Panc1 (cell line): ENCODE measurements around the gene TAB2. TPM values are rescaled to one million over a fixed set of nuclear protein-coding genes. Genes with fewer than 3 reads are reported as not detected.
"Not testable (repeated sequence)": the region's sequence is repeated elsewhere in the genome, so short reads cannot be mapped to it uniquely, and the experiment has no call there.

Experiments used
- ATAC-seq: fragments of 200-7000 bp; cut with Tn5 transposase; 2 replicates; pipeline ENCODE4 v1.9.1; 2020; ENCODE audit warnings: mild to moderate bottlenecking, moderate library complexity
- BruUV-seq: library from RNA; stranded (reverse); fragments of 400-500 nt; replicated peaks from 2 replicates; lab custom pipeline; 2021; lab: Mats Ljungman, UMichigan
- CTCF ChIA-PET: fragments of 300-600 bp; sonication (Branson Sonifier 250); formaldehyde crosslinking; loops from one replicate; lab custom pipeline; 2022; ENCODE audit warnings: antibody characterized with exemption; lab: Charles Lee
- POLR2A ChIA-PET: fragments of 300-600 bp; sonication (Branson Sonifier 250); formaldehyde crosslinking; loops from one replicate; lab custom pipeline; 2022; ENCODE audit warnings: antibody characterized with exemption; lab: Charles Lee
- DNase-seq: peaks from one replicate; pipeline ENCODE4 v3.0.0-alpha.2; 2010; ENCODE audit warnings: low read depth, low spot score
- H3K27ac ChIP-seq: 2 replicates; pipeline ENCODE4 v1.5.1; 2011; ENCODE audit warnings: mild to moderate bottlenecking, low read length, inconsistent platforms
- H3K27me3 ChIP-seq: fragments of 200-500 bp; sonication (Bioruptor generic); 2 replicates; pipeline ENCODE4 v1.6.0; 2014; ENCODE audit warnings: low read length, inconsistent platforms; ENCODE audit not compliant: control insufficient read depth, insufficient read depth
- H3K36me3 ChIP-seq: fragments of 200-500 bp; sonication (Bioruptor generic); 2 replicates; pipeline ENCODE4 v1.5.1; 2014; ENCODE audit warnings: inconsistent platforms, mild to moderate bottlenecking, low read length, moderate library complexity; ENCODE audit not compliant: control insufficient read depth, insufficient read depth
- H3K4me1 ChIP-seq: 2 replicates; pipeline ENCODE4 v1.5.1; 2011; ENCODE audit warnings: inconsistent platforms, mild to moderate bottlenecking, low read length, moderate library complexity; ENCODE audit not compliant: control insufficient read depth, insufficient read depth
- H3K4me3 ChIP-seq, 2 experiments: 2 replicates each; pipeline ENCODE4 v1.5.1; 2011 to 2012; ENCODE audit warnings: low read depth in 2 of 2, low read length in 2 of 2, mild to moderate bottlenecking in 2 of 2, inconsistent platforms in 1 of 2, moderate library complexity in 1 of 2
- H3K9me3 ChIP-seq: fragments of 200-500 bp; sonication (Bioruptor generic); 2 replicates; pipeline ENCODE4 v1.5.1; 2014; ENCODE audit warnings: low read depth, mild to moderate bottlenecking, inconsistent platforms, low read length, moderate library complexity; ENCODE audit not compliant: control insufficient read depth, insufficient read depth
- CTCF ChIP-seq: fragments of 450-650 bp; IDR thresholded peaks from 2 replicates; pipeline ENCODE4 v1.5.1; 2017; ENCODE audit warnings: mild to moderate bottlenecking
- POLR2AphosphoS5 ChIP-seq: IDR thresholded peaks from 2 replicates; pipeline ENCODE4 v1.6.1; 2012; ENCODE audit warnings: mild to moderate bottlenecking, low read depth, low read length, moderate library complexity
- REST ChIP-seq, 2 experiments: IDR thresholded peaks; 2 replicates each; pipeline ENCODE4 v1.6.1; 2011 to 2012; ENCODE audit warnings: low read depth in 2 of 2, control low read depth in 1 of 2, low read length in 1 of 2, mild to moderate bottlenecking in 1 of 2, moderate library complexity in 1 of 2; ENCODE audit not compliant: insufficient read depth in 1 of 2
- SIN3A ChIP-seq: IDR thresholded peaks from 2 replicates; pipeline ENCODE4 v1.6.1; 2012; ENCODE audit warnings: low read depth, mild to moderate bottlenecking, low read length, moderate library complexity, borderline replicate concordance; ENCODE audit not compliant: insufficient read depth
- TCF7L2 ChIP-seq: IDR thresholded peaks from 2 replicates; pipeline ENCODE4 v1.6.1; 2011; ENCODE audit warnings: mild to moderate bottlenecking, low read depth, low read length, inconsistent platforms
- in situ Hi-C: cut with HindIII; loops from 2 replicates; pipeline ENCODE4 v1.10.0; 2016; ENCODE audit warnings: low sequenced_read_pairs, low pct_unique_long_range_greater_than_20kb
- intact Hi-C: fragments of 100-400 bp; cut with micrococcal nuclease; formaldehyde crosslinking; loops from one replicate; pipeline ENCODE4 v1.10.0; 2022; ENCODE audit not compliant: unreplicated experiment
- total RNA-seq: library from RNA; stranded (reverse); gene quantifications from one replicate; pipeline ENCODE4 v1.2.1, GENCODE V29; 2021; ENCODE audit not compliant: unreplicated experiment

Gene TAB2
- total RNA-seq, 1 experiment from 2014 or later, result 47.2 TPM

- H3K4me1 ChIP-seq, result no peaks in the 10 kb centered on the region
These were observed 124.2 kb downstream of the TAB2 start for GRCh38 chr6:149441740-149442139.

GRCh38 chr6:149443411-149444181 is 126.1 kb downstream of the TAB2 start:
- Histone ChIP-seq H3K36me3 (no peaks in the 10 kb centered on the region), H3K27ac (no peak overlapping the region), H3K27me3 (no peaks in the 10 kb centered on the region), H3K4me1 (no peaks in the 10 kb centered on the region), H3K4me3 (no peak overlapping the region), H3K9me3 (no peaks in the 10 kb centered on the region)
- intact Hi-C loops, result no loop called here
- no peak for DNase-seq
- no TSS peak for BruUV-seq
- CTCF ChIA-PET, result no interaction called here
- in situ Hi-C loops, result no loop called here
- no peak for ATAC-seq
- POLR2A ChIA-PET, result no interaction called here
- TF ChIP-seq TCF7L2, result no peak
- no peak for TF ChIP-seq SIN3A
- TF ChIP-seq CTCF, result no peak
- no peak for TF ChIP-seq POLR2AphosphoS5
- no peak for TF ChIP-seq REST (IDR thresholded peaks at IDR 0.05; ENCODE audit: insufficient read depth in 1 of 2, low read depth in 2 of 2, low read length in 1 of 2)

More at GRCh38 chr6:149441740-149442139, 124.2 kb downstream of the TAB2 start:
- ChIA-PET POLR2A (no interaction called here), CTCF (no interaction called here)
- Histone ChIP-seq H3K27me3 (no peaks in the 10 kb centered on the region), H3K27ac (no peak overlapping the region), H3K36me3 (no peaks in the 10 kb centered on the region), H3K9me3 (no peaks in the 10 kb centered on the region), H3K4me3 (no peak overlapping the region)
- no TSS peak for BruUV-seq
- in situ Hi-C loops (no loop called here), intact Hi-C loops (no loop called here)
- no peak for TF ChIP-seq REST (IDR thresholded peaks at IDR 0.05; ENCODE audit: insufficient read depth in 1 of 2, low read depth in 2 of 2, low read length in 1 of 2)
- TF ChIP-seq SIN3A, result no peak
- no peak for TF ChIP-seq CTCF
- TF ChIP-seq TCF7L2, result no peak
- TF ChIP-seq POLR2AphosphoS5, result no peak
- DNase-seq, result no peak
- ATAC-seq, result no peak

- H3K27ac ChIP-seq, POLR2A ChIA-PET, intact Hi-C loops, H3K27me3 ChIP-seq, H3K36me3 ChIP-seq, H3K4me1 ChIP-seq, H3K4me3 ChIP-seq, H3K9me3 ChIP-seq, BruUV-seq, DNase-seq, CTCF ChIA-PET, in situ Hi-C loops: not testable (repeated sequence)
- ATAC-seq, result peak; percentile 28; the same call in 1 of the 2 replicates
These were observed 127.0 kb downstream of the TAB2 start for GRCh38 chr6:149444360-149445094.
